ENCODE measurements around the gene NEBL. TPM values are rescaled to one million over a fixed set of nuclear protein-coding genes. Genes with fewer than 3 reads are reported as not detected.

The NEBL gene
- total RNA-seq, 1 experiment from 2014 or later: 16.6 TPM

DNA sequence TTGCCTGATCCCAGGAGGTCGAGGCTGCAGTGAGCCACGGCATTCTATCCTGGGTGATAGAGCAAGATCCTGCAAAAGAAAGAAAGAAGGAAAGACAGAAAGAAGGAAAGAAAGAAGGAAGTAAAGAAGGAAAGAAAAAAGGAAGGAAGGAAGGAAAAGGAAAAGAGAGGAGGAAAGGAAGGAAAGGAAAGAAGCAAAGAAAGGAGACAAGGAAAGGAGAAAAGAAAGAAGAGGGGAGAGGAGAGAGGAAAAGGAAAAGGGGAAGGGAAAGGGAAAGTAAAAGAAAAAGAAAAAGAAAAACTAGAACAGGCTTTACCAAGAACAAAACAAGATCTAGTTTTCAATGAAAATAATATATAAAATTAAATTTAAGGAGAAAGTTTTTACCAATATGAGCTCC is 15.0 kb downstream of the NEBL start:
- no peak for ATAC-seq
- Histone ChIP-seq H3K27me3 (ENCODE audit: insufficient read depth, low read length) (no peaks in the 10 kb centered on the region), H3K4me3 (replicated peaks in 1 of 2; ENCODE audit: low read depth in 1 of 2, low read length in 2 of 2) (no peak overlapping the region), H3K9ac (ENCODE audit: low read length) (no peak overlapping the region), H3K27ac (ENCODE audit: low read depth, low read length) (no peak overlapping the region), H3K4me1 (ENCODE audit: control insufficient read depth in 1 of 2, insufficient read depth in 2 of 2, low read length in 2 of 2) (no peaks in the 10 kb centered on the region), H3K9me2 (ENCODE audit: insufficient read depth) (no peaks in the 10 kb centered on the region), H4K20me1 (ENCODE audit: insufficient read depth) (no peaks in the 10 kb centered on the region), H3K4me2 (ENCODE audit: low read length) (no peak overlapping the region), H3K9me3 (ENCODE audit: control insufficient read depth in 1 of 2, insufficient read depth in 1 of 2, low read depth in 1 of 2, low read length in 2 of 2) (no peaks in the 10 kb centered on the region), H3K79me2 (ENCODE audit: insufficient read depth, low read length) (no peaks in the 10 kb centered on the region), H2AFZ (ENCODE audit: low read depth, low read length, poor library complexity, severe bottlenecking) (no peak overlapping the region), H3K36me3 (ENCODE audit: control insufficient read depth in 1 of 2, insufficient read depth in 2 of 2, low read length in 2 of 2) (no peaks in the 10 kb centered on the region)
- no TSS peak for BruUV-seq (replicated peaks)
- ChIA-PET CTCF (no interaction called here), POLR2A (no interaction called here), RAD21 (ENCODE audit: low non-redundant PET in 1 of 2, low total read pairs in 2 of 2, uncharacterized antibody in 2 of 2, unreplicated experiment in 2 of 2) (no interaction called here)
- intact Hi-C loops (cut with micrococcal nuclease): no loop called here
- no peak for DNase-seq (ENCODE audit: low read depth, low spot score)
- no peak for TF ChIP-seq CBX3 (IDR thresholded peaks at IDR 0.05; ENCODE audit: low read depth)
- TF ChIP-seq, protein P1, sequence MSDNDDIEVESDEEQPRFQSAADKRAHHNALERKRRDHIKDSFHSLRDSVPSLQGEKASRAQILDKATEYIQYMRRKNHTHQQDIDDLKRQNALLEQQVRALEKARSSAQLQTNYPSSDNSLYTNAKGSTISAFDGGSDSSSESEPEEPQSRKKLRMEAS (IDR thresholded peaks at IDR 0.05): no peak
- TF ChIP-seq, protein P2, sequence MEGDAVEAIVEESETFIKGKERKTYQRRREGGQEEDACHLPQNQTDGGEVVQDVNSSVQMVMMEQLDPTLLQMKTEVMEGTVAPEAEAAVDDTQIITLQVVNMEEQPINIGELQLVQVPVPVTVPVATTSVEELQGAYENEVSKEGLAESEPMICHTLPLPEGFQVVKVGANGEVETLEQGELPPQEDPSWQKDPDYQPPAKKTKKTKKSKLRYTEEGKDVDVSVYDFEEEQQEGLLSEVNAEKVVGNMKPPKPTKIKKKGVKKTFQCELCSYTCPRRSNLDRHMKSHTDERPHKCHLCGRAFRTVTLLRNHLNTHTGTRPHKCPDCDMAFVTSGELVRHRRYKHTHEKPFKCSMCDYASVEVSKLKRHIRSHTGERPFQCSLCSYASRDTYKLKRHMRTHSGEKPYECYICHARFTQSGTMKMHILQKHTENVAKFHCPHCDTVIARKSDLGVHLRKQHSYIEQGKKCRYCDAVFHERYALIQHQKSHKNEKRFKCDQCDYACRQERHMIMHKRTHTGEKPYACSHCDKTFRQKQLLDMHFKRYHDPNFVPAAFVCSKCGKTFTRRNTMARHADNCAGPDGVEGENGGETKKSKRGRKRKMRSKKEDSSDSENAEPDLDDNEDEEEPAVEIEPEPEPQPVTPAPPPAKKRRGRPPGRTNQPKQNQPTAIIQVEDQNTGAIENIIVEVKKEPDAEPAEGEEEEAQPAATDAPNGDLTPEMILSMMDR (IDR thresholded peaks at IDR 0.05 in 2 of 3, conservative IDR thresholded peaks at IDR 0.05 in 1 of 3; ENCODE audit: borderline replicate concordance in 1 of 3, insufficient read depth in 1 of 3, low read depth in 2 of 3, low read length in 2 of 3): no peak
- no peak for TF ChIP-seq EGR1 (IDR thresholded peaks at IDR 0.05; ENCODE audit: low read depth)
- no peak for TF ChIP-seq CEBPB (IDR thresholded peaks at IDR 0.05; ENCODE audit: low read depth)
- TF ChIP-seq JUND (IDR thresholded peaks at IDR 0.05): no peak
- TF ChIP-seq EZH2phosphoT487 (IDR thresholded peaks at IDR 0.05; ENCODE audit: borderline replicate concordance): no peak
- no peak for TF ChIP-seq TCF7L2 (IDR thresholded peaks at IDR 0.05; ENCODE audit: borderline replicate concordance, extremely low read depth, insufficient read depth, insufficient read length)
- TF ChIP-seq POLR2AphosphoS5 (IDR thresholded peaks at IDR 0.05; ENCODE audit: low read depth, low read length): no peak
- no peak for TF ChIP-seq ELF1 (IDR thresholded peaks at IDR 0.05; ENCODE audit: borderline replicate concordance, low read depth)
- TF ChIP-seq RAD21 (IDR thresholded peaks at IDR 0.05; ENCODE audit: low read depth): no peak
- TF ChIP-seq ZNF274 (IDR thresholded peaks at IDR 0.05; ENCODE audit: low read depth, low read length): no peak
- no peak for TF ChIP-seq FOSL1 (IDR thresholded peaks at IDR 0.05; ENCODE audit: low read depth)
- no peak for TF ChIP-seq SP1 (IDR thresholded peaks at IDR 0.05; ENCODE audit: low read depth)
- TF ChIP-seq, protein P3, sequence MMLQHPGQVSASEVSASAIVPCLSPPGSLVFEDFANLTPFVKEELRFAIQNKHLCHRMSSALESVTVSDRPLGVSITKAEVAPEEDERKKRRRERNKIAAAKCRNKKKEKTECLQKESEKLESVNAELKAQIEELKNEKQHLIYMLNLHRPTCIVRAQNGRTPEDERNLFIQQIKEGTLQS (IDR thresholded peaks at IDR 0.05): no peak
- TF ChIP-seq YY1 (IDR thresholded peaks at IDR 0.05; ENCODE audit: extremely low read depth, insufficient replicate concordance, low read depth, low read length): no peak
- no peak for TF ChIP-seq SRF (IDR thresholded peaks at IDR 0.05; ENCODE audit: low read depth)
- TF ChIP-seq ZFX (IDR thresholded peaks at IDR 0.05): no peak
- TF ChIP-seq SIN3A (IDR thresholded peaks at IDR 0.05; ENCODE audit: low read depth): no peak

Data from HCT116 (cell line).